NCI-H187 treated with DMSO at 0.1 percent for 48 hours (cell line): ENCODE measurements around the gene ESYT1.
A peak's percentile ranks its signal among the peaks of the same experiment; 100 is the strongest.

Experiments
- DNase-seq: peaks from one replicate; lab custom pipeline; 2025; lab: John Stamatoyannopoulos, UW

ESYT1 gene

DNA sequence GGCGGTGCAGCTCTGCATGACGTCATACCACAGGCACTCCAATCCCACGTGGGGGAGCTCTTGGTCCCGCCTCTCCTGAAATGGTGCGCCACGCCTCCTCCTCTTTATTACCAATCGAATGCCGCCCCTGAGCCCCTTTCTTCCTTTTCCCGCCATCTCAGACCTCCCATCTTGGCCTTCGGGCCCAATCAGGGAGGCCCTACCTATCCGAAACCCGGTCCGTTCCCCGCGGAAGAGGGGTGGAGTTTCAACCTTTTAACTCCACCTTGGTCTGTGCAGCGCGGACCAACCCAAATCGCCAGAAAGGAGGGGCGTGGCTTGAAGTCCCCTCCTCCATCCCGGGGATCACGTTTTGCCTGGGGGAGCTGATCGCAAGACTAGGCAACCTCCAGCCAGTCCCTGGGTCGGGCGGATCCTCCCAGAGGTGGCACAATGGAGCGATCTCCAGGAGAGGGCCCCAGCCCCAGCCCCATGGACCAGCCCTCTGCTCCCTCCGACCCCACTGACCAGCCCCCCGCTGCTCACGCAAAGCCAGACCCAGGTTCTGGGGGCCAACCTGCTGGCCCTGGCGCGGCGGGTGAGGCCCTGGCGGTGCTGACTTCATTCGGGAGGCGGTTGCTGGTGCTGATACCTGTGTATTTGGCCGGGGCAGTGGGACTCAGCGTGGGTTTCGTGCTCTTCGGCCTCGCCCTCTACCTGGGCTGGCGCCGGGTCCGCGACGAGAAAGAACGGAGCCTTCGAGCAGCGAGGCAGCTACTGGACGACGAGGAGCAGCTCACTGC lies at the start of gene ESYT1:
TSS of gene ESYT1 (plus strand) at position 380 of the 782 bp plus-strand sequence. CDS start at position 433, 53 bp downstream.
- peak; percentile 99 for DNase-seq

DNA sequence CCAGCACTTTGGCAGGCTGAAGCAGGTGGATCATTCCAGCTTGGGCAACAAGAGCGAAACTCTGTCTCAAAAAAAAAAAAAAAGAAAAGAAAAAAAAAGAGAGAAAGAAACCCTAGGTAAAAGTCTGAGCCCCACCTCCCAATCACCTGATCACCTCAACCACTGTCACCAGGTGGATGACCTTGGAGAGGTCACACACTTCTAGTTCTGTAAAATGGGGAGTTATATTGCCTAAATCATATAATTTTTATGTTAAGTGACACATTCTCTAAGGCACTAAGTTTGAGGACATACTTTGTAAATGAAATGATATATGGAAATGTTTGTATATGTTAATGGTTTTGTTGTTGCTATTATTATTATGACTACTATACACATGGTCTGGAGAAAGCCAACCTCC lies 49.6 kb upstream of the ESYT1 start:
- DNase-seq, result no peak

DNA sequence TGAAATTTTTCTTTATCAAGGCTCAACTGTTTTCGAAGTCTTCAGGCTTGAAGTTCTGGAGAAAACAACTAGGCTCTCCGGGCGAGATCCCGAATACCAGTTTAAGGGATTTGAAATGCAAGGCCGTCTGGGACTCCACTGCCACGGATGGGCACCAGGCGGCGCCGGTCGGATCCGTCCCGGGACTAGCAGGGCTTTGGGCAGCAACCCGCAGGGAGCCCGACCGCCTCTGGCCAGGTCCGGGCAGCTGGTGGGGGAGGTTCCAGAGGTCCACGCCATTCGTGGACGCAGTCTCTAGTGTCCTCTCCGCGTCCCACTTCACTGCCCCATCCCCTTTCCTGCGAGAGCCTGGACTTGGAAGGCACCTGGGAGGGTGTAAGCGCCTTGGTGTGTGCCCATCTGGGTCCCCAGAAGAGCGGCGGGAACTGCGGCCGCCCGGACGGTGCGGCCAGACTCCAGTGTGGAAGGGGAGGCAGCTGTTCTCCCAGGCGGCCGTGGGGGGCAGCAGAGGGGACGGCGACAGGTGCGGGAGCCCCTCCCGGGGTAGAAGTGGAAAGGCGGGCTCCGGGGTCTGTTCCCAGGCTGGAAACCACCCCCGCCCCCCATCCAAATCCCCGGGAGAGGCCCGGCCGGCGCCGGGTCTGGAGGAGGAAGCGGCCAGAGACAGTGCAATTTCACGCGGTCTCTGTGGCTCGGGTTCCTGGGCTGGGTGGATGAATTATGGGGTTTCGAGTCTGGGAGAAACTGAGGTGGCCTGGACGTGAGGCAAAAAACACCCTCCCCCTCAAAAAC lies 48.9 kb upstream of the ESYT1 start:
- no peak for DNase-seq

DNA sequence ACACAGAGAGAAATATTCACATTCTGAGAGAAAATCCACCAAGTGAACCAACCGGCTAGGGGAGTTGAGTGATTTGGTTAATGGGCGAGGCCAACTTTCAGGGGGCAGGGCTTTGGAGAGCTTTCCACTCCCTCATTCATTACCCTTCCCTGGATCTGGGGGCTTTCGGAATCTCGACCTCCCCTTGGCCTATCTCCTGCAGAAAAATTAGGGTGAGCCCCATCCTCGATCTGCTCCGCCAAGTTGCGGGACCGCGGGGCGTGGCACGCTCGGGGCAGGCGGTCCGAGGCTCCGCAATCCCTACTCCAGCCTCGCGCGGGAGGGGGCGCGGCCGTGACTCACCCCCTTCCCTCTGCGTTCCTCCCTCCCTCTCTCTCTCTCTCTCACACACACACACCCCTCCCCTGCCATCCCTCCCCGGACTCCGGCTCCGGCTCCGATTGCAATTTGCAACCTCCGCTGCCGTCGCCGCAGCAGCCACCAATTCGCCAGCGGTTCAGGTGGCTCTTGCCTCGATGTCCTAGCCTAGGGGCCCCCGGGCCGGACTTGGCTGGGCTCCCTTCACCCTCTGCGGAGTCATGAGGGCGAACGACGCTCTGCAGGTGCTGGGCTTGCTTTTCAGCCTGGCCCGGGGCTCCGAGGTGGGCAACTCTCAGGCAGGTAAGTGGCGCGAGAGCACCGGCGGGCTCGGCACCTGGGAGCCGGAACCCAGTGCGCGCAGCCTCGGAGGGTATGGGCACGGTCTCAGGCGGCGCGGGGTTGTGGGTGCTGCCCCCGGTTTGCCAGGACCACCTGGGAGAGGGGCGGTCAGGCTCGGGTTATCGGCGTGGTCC lies 48.1 kb upstream of the ESYT1 start, which contains the start of gene ERBB3:
TSS of gene ERBB3 (plus strand) at position 443 of the 833 bp plus-strand sequence. CDS start at position 579, 136 bp downstream.
- no peak for DNase-seq

- no peak for DNase-seq
Observed at GRCh38 chr12:56080556-56081138, 47.4 kb upstream of the ESYT1 start.

DNA sequence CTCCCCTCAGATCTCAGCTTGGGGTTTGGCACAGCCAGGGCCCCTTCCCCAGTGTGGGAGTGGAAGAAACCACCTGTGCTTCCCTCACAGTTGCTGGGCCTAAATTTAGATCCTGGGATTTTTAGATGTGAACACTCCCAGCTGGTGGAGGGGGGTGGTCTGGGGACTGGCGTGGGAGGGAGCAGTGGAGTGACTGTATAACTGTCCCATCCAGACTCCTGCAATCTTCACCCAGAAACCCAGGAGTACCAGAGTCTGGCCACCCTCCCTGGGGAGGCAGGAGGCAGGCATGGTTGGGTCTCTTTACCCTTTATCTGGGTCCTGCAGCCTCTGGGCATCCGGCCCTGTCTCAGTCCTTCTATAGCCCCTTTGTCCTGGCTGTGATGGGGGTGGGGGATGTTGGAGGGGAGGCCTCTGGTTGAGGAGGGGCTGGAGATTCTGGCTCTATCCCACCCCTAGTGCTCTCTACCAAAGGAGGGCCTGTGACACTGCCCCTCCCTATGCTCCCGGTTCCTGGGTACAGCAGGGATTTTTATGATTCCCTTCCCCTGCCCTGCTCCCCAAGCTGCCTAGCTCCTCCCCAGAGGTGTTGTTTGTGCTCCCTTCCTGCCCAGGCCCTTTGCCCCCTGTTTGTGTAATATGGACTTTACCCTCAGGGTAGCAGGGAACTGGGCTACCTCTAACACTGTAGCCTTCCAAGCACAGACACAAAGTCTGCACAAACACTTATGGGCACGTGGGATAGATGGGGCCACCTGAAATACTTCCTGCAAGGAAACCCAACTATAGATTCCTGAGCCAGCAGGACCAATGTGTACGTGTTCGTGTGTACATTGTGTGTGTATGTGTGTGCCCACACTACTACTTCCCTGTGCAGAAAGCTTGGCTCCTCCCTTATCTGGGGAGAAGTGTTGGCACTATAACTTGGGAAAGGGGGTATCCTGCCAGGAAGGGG lies 46.4 kb upstream of the ESYT1 start:
- no peak for DNase-seq

DNA sequence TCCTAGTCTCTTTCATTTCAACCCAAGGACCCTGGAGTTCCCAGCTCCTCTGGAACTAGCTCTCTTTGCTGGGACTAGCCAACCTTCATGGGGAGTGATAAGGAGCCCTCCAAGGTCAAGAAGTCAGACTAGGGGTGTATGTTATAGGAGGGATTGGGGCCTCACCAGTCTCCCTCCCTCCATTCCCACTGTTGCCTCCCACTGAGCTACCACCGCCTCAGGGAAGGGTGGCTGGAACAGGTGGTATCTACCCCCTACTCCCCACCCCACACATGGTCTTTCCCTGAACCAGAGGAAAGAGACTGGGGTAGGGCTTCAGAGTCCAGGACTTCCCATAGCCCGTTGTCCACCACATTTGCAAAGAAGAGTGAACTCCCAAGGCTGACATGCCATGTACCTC lies 45.7 kb upstream of the ESYT1 start:
- no peak for DNase-seq

DNA sequence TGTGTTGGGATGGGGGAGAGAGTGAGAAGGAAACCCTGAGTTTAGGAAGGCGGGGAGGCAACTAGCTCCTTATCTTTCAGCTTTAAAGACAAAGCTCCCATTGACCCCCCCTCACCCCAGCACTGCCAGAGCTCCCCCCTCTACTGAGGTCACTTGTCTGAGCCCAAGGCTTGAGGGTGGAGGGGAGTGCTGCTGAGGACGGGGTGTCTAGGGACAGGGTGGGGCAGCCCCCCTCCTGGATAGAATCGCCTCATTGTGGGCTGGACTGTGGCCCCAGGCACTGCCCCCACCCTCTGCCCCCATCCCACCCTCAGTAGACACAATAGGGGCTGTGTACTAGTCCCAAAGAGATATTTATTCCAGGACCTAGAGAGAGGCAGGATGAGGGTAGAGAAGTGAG lies 45.1 kb upstream of the ESYT1 start:
- DNase-seq, result no peak

DNA sequence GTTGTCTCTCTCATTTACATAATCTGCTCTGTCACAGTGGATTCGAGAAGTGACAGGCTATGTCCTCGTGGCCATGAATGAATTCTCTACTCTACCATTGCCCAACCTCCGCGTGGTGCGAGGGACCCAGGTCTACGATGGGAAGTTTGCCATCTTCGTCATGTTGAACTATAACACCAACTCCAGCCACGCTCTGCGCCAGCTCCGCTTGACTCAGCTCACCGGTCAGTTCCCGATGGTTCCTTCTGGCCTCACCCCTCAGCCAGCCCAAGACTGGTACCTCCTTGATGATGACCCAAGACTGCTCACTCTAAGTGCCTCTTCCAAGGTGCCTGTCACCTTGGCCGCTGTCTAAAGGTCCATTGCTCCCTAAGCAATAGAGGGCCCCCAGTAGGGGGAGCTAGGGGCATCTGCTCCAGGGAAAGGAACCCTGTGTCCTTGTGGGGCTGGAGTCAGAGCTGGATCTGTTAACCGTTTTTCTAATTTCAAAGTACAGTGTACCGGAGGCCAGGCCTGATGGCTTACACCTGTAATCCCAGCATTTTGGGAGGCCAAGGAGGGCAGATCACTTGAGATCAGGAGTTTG lies 43.0 kb upstream of the ESYT1 start:
- DNase-seq, result no peak

- DNase-seq, result no peak
Observed at GRCh38 chr12:56086096-56086495, 42.0 kb upstream of the ESYT1 start.

DNA sequence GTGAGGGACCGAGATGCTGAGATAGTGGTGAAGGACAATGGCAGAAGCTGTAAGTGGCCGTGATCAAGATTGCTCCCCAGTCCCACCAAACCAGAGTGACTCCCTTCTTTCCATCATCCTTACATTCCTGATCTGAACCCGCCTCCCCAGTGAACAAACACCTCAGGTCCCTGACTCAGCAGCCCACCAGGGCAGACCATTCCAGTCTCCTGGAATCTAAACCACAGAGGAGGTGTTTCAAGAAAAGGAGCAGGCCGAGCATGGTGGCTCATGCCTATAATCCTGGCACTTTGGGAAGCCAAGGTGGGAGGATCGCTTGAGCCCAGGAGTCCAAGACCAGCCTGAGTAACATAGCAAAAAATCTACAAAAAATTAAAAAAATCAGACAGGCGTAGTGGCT lies 41.5 kb upstream of the ESYT1 start:
- no peak for DNase-seq

DNA sequence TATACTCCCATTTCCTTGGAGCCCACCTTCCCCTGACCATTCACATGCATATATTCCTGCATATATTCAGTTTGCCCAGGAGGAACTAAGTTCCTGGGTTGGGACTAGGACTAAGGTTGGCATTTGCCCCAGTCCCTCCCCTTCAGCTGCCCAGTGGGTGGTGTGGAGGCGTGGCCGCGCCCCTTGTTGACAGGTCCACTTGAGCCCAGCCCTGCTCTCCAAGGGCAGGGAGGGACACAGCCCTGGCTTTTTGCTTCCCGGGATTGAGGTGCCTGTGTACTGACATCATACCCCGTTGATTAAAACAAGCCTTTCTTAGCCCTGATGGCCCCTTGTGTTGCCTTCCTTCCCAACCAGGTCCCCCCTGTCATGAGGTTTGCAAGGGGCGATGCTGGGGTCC lies 40.8 kb upstream of the ESYT1 start:
- DNase-seq, result no peak

- no peak for DNase-seq
Observed at GRCh38 chr12:56097738-56098137, 30.3 kb upstream of the ESYT1 start.

- no peak for DNase-seq
Observed at GRCh38 chr12:56098592-56098991, 29.5 kb upstream of the ESYT1 start.

DNA sequence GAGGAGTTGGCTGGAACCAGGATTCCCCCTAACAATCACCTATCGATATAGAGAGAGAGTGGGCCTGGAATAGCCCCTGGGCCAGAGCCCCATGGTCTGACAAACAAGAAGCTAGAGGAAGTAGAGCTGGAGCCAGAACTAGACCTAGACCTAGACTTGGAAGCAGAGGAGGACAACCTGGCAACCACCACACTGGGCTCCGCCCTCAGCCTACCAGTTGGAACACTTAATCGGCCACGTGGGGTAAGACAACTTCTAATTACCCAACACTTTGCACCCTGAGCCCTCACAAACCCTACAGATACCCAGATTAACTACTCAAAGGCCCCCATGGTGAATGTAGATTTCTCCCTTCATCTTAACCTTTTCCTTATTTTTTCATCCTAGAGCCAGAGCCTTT lies 28.3 kb upstream of the ESYT1 start:
- no peak for DNase-seq

DNA sequence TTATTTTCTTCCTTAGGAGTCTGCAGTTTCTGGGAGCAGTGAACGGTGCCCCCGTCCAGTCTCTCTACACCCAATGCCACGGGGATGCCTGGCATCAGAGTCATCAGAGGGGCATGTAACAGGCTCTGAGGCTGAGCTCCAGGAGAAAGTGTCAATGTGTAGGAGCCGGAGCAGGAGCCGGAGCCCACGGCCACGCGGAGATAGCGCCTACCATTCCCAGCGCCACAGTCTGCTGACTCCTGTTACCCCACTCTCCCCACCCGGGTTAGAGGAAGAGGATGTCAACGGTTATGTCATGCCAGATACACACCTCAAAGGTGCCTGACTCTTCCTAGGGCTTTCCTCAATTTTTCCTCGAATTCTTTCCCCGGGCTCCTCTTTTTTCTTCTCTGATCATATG lies 27.0 kb upstream of the ESYT1 start:
- DNase-seq, result no peak

DNA sequence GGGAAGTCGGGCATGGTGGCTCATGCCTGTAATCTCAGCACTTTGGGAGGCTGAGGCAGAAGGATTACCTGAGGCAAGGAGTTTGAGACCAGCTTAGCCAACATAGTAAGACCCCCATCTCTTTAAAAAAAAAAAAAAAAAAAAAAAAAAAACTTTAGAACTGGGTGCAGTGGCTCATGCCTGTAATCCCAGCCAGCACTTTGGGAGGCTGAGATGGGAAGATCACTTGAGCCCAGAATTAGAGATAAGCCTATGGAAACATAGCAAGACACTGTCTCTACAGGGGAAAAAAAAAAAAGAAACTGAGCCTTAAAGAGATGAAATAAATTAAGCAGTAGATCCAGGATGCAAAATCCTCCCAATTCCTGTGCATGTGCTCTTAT lies 25.4 kb upstream of the ESYT1 start:
- DNase-seq, result no peak

DNA sequence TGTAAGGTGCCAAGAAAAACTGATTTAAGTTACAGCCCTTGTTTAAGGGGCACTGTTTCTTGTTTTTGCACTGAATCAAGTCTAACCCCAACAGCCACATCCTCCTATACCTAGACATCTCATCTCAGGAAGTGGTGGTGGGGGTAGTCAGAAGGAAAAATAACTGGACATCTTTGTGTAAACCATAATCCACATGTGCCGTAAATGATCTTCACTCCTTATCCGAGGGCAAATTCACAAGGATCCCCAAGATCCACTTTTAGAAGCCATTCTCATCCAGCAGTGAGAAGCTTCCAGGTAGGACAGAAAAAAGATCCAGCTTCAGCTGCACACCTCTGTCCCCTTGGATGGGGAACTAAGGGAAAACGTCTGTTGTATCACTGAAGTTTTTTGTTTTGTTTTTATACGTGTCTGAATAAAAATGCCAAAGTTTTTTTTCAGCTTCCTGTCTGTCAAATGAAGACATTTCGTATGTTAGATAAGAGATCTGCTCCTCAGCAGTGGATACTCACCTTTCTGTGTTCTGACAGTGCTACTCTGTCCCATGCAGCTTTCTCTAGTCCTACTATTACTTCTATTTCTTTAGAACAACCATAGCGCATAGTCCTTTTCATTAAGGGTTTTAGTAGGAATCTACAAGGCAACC lies 24.9 kb upstream of the ESYT1 start:
- no peak for DNase-seq

DNA sequence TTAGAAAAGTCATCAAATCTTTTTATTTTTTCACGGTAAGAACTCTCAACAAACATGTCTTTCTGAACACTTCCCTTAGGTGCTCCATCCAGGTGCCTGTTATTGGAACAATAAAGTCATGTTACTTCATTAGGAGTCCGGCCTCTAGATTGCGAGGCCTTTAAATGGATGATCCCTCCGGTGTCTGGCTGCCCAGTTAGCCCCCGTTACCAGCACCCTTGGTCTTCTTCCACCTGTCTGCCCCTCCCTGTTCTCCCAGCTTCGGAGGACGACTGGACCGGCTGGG lies 24.3 kb upstream of the ESYT1 start:
- DNase-seq, result no peak

GRCh38 chr12:56104109-56104814 lies 23.8 kb upstream of the ESYT1 start, which contains the start of gene PA2G4:
PA2G4 (plus strand) TSS chr12:56104559; CDS start chr12:56104738, 179 bp downstream.
- peak; percentile 96 for DNase-seq
